ENCODE results near the gene UNCX. TPM values are rescaled to one million over a fixed set of nuclear protein-coding genes. Genes with fewer than 3 reads are reported as not detected.

The UNCX gene
- total RNA-seq, 1 donor from 2014 or later = not detected

- TF ChIP-seq, protein P1, sequence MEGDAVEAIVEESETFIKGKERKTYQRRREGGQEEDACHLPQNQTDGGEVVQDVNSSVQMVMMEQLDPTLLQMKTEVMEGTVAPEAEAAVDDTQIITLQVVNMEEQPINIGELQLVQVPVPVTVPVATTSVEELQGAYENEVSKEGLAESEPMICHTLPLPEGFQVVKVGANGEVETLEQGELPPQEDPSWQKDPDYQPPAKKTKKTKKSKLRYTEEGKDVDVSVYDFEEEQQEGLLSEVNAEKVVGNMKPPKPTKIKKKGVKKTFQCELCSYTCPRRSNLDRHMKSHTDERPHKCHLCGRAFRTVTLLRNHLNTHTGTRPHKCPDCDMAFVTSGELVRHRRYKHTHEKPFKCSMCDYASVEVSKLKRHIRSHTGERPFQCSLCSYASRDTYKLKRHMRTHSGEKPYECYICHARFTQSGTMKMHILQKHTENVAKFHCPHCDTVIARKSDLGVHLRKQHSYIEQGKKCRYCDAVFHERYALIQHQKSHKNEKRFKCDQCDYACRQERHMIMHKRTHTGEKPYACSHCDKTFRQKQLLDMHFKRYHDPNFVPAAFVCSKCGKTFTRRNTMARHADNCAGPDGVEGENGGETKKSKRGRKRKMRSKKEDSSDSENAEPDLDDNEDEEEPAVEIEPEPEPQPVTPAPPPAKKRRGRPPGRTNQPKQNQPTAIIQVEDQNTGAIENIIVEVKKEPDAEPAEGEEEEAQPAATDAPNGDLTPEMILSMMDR (IDR thresholded peaks at IDR 0.05) = no peak
- peaks cover 7% of the 10 kb centered on the region for H3K4me1 Mint-ChIP-seq (ENCODE audit: unreplicated experiment)
- DNase-seq (ENCODE audit: extremely low spot score, unreplicated experiment) = no peak
- no peak overlapping the region for H3K27ac Mint-ChIP-seq (ENCODE audit: unreplicated experiment)
- peaks cover 2% of the 10 kb centered on the region for H3K36me3 Mint-ChIP-seq (ENCODE audit: unreplicated experiment)
- peaks cover 54% of the 10 kb centered on the region for H3K27me3 Mint-ChIP-seq (ENCODE audit: unreplicated experiment)
- no peaks in the 10 kb centered on the region for H3K9me3 Mint-ChIP-seq (ENCODE audit: unreplicated experiment)
- H3K4me3 Mint-ChIP-seq (ENCODE audit: unreplicated experiment) = no peak overlapping the region
Observed at GRCh38 chr7:1247527-1248041, 14.9 kb downstream of the UNCX start.

GRCh38 chr7:1248143-1248915 lies 15.7 kb downstream of the UNCX start:
- Mint-ChIP-seq H3K27ac (ENCODE audit: unreplicated experiment) (no peak overlapping the region), H3K9me3 (ENCODE audit: unreplicated experiment) (no peaks in the 10 kb centered on the region), H3K36me3 (ENCODE audit: unreplicated experiment) (peaks cover 2% of the 10 kb centered on the region), H3K4me3 (ENCODE audit: unreplicated experiment) (no peak overlapping the region), H3K4me1 (ENCODE audit: unreplicated experiment) (peaks cover 7% of the 10 kb centered on the region), H3K27me3 (ENCODE audit: unreplicated experiment) (peaks cover 51% of the 10 kb centered on the region)
- TF ChIP-seq, protein P1 (IDR thresholded peaks at IDR 0.05) = no peak
- no peak for DNase-seq (ENCODE audit: extremely low spot score, unreplicated experiment)

- TF ChIP-seq, protein P1 (IDR thresholded peaks at IDR 0.05) = no peak
- H3K4me1 Mint-ChIP-seq (ENCODE audit: unreplicated experiment) = peaks cover 7% of the 10 kb centered on the region
- H3K9me3 Mint-ChIP-seq (ENCODE audit: unreplicated experiment) = no peaks in the 10 kb centered on the region
- peaks cover 2% of the 10 kb centered on the region for H3K36me3 Mint-ChIP-seq (ENCODE audit: unreplicated experiment)
- DNase-seq (ENCODE audit: extremely low spot score, unreplicated experiment) = no peak
- H3K27ac Mint-ChIP-seq (ENCODE audit: unreplicated experiment) = no peak overlapping the region
- H3K27me3 Mint-ChIP-seq (ENCODE audit: unreplicated experiment) = peaks cover 48% of the 10 kb centered on the region
- no peak overlapping the region for H3K4me3 Mint-ChIP-seq (ENCODE audit: unreplicated experiment)
Observed at GRCh38 chr7:1248916-1249581, 16.4 kb downstream of the UNCX start.

- no peak for DNase-seq (ENCODE audit: extremely low spot score, unreplicated experiment)
- Mint-ChIP-seq H3K9me3 (ENCODE audit: unreplicated experiment) (no peaks in the 10 kb centered on the region), H3K4me3 (ENCODE audit: unreplicated experiment) (no peak overlapping the region), H3K4me1 (ENCODE audit: unreplicated experiment) (peaks cover 7% of the 10 kb centered on the region), H3K36me3 (ENCODE audit: unreplicated experiment) (peaks cover 2% of the 10 kb centered on the region), H3K27me3 (ENCODE audit: unreplicated experiment) (peaks cover 44% of the 10 kb centered on the region), H3K27ac (ENCODE audit: unreplicated experiment) (no peak overlapping the region)
- TF ChIP-seq, protein P1 (IDR thresholded peaks at IDR 0.05) = no peak
Observed at GRCh38 chr7:1249731-1250130, 17.1 kb downstream of the UNCX start.

GRCh38 chr7:1250901-1251300 lies 18.2 kb downstream of the UNCX start:
- peaks cover 7% of the 10 kb centered on the region for H3K4me1 Mint-ChIP-seq (ENCODE audit: unreplicated experiment)
- no peaks in the 10 kb centered on the region for H3K9me3 Mint-ChIP-seq (ENCODE audit: unreplicated experiment)
- no peak overlapping the region for H3K4me3 Mint-ChIP-seq (ENCODE audit: unreplicated experiment)
- peaks cover under 1% of the 10 kb centered on the region for H3K36me3 Mint-ChIP-seq (ENCODE audit: unreplicated experiment)
- DNase-seq (ENCODE audit: extremely low spot score, unreplicated experiment) = no peak
- H3K27me3 Mint-ChIP-seq (ENCODE audit: unreplicated experiment) = peaks cover 35% of the 10 kb centered on the region
- TF ChIP-seq, protein P1 (IDR thresholded peaks at IDR 0.05) = no peak
- no peak overlapping the region for H3K27ac Mint-ChIP-seq (ENCODE audit: unreplicated experiment)

Measured in osteocyte (in vitro differentiated cells).